Left renal pelvis (tissue), 4 donors: ENCODE measurements around the gene KPNA1. TPM values are rescaled to one million over a fixed set of nuclear protein-coding genes. Genes with fewer than 3 reads are reported as not detected.
A peak's percentile ranks its signal among the peaks of the same experiment; 100 is the strongest.

ENCODE experiments used
- DNase-seq, 4 donors: peaks; one replicate each; pipeline ENCODE4 v3.0.0-alpha.2; 2013; ENCODE audit warnings: low read depth in 4 of 4, low spot score in 3 of 4
- polyA plus RNA-seq, 4 donors: library from polyadenylated mRNA; unstranded; fragments of 120-200 nt; gene quantifications; one replicate each; pipeline ENCODE4 v1.2.1, GENCODE V29; 2013; ENCODE audit not compliant: insufficient read length in 4 of 4

KPNA1 gene
- polyA plus RNA-seq, result 10 to 100 TPM; 38.6 to 54.6 (median 48.6) TPM

- DNase-seq, result peak; percentile 75 to 82 (median 77)
Measured at GRCh38 chr3:122514123-122515019, at the start of gene KPNA1. Gene KPNA1 (minus strand): TSS chr3:122514939. CDS start chr3:122496565, 18,374 bp downstream.

GRCh38 chr3:122564155-122564912 lies 49.6 kb upstream of the KPNA1 start, which contains the start of the genes DTX3L and PARP9:
Gene DTX3L (plus strand): TSS chr3:122564338. CDS start chr3:122564427, 89 bp downstream.
Gene PARP9 (minus strand): TSS chr3:122564300. CDS start chr3:122559620, 4,680 bp downstream.
- DNase-seq, result peak; percentile 58 to 69 (median 60)

GRCh38 chr3:122563717-122564025 lies 48.9 kb upstream of the KPNA1 start:
- DNase-seq, result no peak

- DNase-seq, result no peak
Measured at GRCh38 chr3:122562923-122563716, 48.4 kb upstream of the KPNA1 start.

- peak in 3 of 4 donors; percentile 31 to 63 (median 53) for DNase-seq
Measured at GRCh38 chr3:122560680-122561079, 45.9 kb upstream of the KPNA1 start.

DNA sequence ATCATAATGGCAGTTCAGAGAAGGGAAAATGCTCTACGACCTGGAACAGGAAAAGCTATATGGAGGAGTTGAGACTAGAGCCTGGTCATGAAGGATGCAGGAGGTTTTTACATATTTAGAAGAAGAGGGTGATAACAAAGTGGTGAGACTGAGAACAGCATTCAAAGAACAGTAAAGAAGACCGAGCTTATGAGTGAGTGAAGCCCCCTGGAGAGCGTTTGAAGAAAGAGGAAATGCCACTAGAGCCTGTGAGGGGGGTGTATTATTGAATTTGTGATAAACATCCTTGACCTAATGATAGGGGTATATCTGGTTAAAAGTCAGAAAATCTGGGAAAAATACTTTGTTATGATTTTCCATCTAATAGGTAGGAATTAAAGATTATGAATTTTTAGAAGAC lies 45.2 kb upstream of the KPNA1 start:
- no peak for DNase-seq

DNA sequence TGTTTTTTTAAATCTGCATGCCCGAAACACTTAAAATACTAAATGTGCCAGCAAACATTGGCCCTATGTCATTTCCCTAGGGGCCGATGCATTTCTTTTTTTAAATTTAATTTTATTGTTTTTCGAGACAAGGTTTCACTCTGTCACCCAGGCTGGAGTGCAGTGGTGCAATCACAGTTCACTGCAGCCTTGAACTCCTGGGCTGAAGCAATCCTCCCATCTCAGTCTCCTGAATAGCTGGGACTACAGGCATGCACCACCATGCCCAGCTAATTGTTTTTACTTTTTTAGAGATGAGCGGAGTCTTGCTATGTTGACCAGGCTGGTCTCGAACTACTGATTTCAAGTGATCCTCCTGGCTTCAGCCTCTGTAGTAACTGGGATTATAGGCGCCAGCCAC lies 43.9 kb upstream of the KPNA1 start:
- DNase-seq, result no peak

- DNase-seq, result no peak
Measured at GRCh38 chr3:122557356-122557755, 42.6 kb upstream of the KPNA1 start.

GRCh38 chr3:122555275-122556071 lies 40.7 kb upstream of the KPNA1 start:
- DNase-seq, result no peak

DNA sequence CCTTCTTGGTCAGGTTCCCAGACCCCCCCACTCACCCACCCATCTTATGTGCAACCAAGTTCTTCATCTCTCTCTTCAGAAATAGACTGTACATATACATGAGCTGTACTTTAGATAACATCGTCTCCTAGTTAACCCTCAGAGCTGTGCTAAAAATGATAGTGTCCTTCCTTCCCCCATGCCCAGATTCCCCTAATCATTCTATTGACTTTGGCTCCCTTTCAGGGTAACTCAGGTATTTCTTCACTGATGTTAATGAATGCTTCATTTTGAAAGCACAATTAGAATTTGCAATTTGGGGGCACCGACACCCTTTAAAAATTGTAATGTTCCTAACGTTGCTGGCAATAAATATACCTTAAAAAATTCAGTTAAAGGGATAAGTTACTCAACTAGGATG lies 38.4 kb upstream of the KPNA1 start:
- DNase-seq, result no peak

DNA sequence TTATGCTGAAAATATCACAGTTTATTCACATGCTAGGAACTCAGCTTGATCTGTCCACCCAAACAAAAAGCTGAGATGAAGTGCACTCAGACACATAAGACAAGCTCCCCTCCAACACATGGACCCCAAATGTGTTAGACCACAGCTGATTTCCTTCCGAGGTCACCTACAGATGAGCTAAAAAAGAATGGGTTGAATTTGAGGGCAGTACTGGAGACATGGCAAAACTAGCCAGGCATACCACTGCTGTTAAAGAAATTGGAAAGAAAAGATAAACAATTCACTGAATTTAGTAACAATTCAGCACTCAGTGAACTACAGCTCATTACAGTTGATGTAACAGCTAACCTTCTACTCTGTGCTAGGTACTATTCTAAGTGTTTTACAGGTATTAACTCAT lies 33.9 kb upstream of the KPNA1 start:
- no peak for DNase-seq

DNA sequence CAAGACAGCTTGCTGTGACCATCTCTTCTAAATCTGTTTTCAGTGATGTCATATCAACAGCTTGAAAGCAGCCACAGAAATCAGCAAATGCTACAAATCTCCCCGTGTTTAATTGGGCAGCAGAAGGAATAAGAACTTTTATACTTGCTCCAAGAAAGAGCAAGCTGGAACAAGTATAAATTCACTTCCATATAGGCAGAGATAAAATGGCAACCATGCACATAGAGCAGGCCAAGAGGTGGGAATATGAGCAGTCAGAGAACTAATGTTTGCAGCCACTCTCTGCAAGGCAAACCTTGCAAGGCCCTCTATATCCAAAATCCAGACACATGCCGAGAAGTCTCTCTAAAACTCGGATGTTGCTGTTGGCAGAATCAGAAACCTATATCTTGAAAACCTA lies 33.3 kb upstream of the KPNA1 start:
- DNase-seq, result no peak

DNA sequence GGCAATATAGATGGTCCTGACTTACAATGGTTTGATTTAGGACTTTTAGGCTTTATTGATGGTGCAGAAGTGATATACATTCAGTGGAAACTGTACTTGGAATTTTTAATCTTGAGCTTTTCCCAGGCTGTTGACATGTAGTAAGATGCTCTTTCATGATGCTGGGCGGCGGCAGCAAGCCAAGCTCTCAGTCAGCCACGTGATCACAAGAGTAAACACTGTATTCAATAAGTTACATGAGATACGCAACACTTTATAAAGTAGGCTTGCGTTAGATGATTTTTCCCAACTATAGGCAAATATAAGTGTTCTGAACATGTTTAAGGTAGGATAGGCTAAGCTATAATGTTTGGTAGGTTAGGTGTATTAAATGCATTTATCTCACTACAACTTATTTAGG lies 31.4 kb upstream of the KPNA1 start:
- no peak for DNase-seq

DNA sequence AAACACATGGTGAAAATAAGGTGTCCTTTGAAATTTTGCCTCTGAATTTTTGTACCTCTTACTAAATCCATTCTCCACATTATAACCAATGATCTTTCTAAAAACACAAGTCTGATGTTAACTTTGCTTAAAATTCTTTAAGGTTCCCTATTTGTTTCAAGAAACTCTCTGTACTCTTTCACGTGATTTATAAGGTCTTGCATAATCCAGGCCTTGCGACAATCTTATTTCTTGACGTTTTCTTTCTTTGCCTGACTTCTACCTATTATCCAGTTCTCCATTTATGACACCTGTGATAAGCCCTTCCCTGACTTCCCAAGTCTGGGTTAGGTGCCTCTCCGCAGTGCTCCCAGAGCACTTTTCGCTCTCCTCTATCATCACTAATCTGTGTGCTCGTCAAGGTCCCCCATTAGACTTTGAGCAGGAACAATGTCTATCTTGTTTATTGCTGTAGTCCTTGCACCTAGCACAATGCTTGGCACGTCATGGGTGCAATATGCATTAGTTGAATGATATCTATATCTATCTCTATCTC lies 24.3 kb upstream of the KPNA1 start:
- DNase-seq, result no peak

DNA sequence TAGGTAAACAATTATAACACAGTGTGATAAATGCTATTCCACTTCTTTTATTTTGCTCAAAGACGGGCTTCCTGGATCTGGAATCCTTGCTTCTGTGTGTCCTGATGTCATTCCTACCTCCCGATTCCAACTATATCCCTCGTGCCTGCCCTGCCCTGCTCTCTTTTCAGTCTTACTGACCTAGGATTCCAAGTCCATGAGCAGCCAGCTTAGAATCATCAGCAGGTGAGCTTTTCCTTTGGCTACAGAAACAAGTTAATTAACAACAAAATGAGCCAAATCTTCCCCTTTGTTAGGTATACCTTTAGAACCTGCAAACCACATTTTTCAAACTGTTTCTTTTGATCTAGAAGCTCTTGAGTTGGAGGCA lies 21.9 kb upstream of the KPNA1 start:
- DNase-seq, result no peak

GRCh38 chr3:122535964-122536631 lies 21.4 kb upstream of the KPNA1 start:
- DNase-seq, result no peak

GRCh38 chr3:122533931-122534334 lies 19.2 kb upstream of the KPNA1 start:
- DNase-seq, result no peak

DNA sequence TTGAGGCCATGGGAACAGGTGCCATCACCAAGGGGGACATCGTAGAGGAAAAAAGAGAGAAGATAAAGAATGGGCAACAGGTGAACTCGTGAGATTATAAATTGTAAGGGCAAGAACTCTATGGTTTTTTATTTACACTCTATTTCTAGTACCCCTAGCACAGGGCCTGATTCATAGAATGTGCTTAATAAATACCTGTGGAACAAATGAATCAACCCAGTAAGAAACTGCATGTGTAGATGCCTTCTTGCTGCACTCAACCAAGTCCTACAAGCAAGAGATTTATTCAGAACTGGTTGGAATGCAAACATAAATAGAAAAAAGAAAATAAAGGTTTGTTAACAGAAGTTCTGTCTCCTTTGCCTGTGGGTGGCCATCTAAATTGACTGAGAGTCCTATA lies 18.7 kb upstream of the KPNA1 start:
- no peak for DNase-seq

- DNase-seq, result no peak
Measured at GRCh38 chr3:122530164-122530563, 15.4 kb upstream of the KPNA1 start.
